NCI-H187 treated with DMSO at 0.1 percent for 48 hours (cell line): Measurements from ENCODE around the gene GBF1.

Source experiments
- DNase-seq: peaks from one replicate; lab custom pipeline; 2025; lab: John Stamatoyannopoulos, UW

GBF1 gene

GRCh38 chr10:102410429-102411073 lies 165.2 kb downstream of the GBF1 start:
- DNase-seq: no peak

DNA sequence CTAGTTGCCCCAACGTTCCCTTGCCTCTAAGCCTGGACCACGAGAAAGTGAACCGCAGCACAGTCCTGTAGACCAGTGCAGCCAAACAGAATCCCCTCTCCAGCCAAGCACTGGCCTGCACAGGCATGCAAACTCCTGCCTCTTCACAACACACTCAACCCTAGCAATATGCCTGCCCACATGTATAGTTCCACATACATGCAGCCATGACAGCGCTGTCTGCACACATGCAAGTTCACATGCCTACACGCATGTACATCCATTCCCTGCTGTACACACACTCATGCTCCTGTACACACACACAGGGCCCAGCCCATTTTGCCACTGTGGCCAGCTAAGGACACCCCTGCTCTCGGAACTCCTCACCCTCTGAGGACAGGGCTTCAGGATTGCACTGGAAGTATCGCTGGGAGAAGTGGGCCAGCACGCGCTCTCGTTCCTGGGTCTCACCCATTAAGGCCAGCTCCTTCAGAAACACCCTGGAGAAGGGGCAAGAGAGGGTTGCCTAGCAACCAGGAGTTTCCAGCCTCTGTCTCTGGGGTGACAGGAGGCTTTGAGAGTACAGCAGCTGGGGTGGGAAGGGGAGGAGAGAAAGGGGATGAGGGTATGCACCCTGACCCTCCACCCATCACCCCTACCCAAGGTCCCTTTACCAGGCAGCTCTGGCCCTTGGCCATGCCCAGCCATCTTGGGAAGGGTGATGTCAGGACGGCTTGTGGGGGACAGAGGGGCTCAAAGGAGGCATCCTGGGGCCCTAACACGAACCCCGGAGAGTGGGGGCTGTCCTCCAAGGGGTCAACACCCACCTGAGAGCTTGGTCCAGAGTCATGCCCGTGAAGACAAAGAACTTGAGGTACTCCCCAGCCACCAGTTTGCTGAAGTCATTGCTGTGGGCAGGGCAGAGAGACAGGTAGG lies 166.3 kb downstream of the GBF1 start:
- no peak for DNase-seq

- no peak for DNase-seq
Observed at GRCh38 chr10:102412293-102412692, 167.0 kb downstream of the GBF1 start.

GRCh38 chr10:102413053-102413705 lies 167.8 kb downstream of the GBF1 start:
- DNase-seq: peak; percentile 8

- no peak for DNase-seq
Observed at GRCh38 chr10:102413806-102414561, 168.7 kb downstream of the GBF1 start.

GRCh38 chr10:102414749-102415148 lies 169.4 kb downstream of the GBF1 start:
- DNase-seq: no peak

DNA sequence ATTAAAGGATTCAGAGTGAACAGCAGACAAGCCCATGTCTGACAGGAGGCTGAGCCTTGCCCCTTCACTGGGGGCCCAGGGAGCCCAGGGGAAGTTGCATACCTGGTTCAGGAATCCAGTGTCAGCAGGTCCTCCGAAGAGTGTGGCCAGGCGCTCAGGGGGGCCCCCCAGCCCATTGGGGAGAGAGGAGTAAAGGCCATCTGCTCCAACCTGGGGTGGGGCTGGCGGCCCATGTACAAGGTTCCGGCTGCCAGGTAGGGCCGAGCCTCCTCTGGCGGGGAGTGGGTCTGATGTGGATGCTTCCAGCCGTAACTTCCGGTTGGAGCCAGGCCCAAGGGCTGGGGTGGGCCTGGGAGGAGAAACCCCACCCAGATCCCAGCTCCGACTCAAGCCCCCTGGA lies 171.0 kb downstream of the GBF1 start:
- no peak for DNase-seq

DNA sequence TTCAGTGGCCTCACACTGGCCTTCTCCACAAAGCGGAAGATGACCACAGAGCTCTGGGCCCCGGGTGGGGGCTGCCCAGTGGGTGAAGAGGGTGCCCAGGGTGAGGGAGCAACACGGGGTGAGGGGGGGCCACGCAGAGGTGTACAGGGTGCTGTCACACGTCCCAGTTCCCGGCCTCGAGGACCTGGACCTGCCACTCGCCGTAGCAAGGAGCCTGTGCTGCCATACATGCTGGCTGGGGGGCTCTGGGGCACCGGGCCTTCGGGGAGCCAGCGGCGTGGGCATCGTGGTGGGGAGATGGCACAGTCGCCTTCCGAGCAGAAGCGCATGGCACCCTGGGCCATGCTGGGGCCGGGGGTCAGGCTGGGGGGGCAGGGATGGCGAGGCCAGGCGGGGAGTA lies 171.4 kb downstream of the GBF1 start:
- no peak for DNase-seq

GRCh38 chr10:102418622-102419268 lies 173.4 kb downstream of the GBF1 start, which contains the start of gene PSD:
Gene PSD, minus strand, starts transcription at chr10:102418785. Its CDS starts 1,747 bp downstream, at chr10:102417038.
- DNase-seq: no peak

GRCh38 chr10:102419269-102420180 lies 174.2 kb downstream of the GBF1 start:
- peak; percentile 9 for DNase-seq

- no peak for DNase-seq
Observed at GRCh38 chr10:102420181-102420713, 174.9 kb downstream of the GBF1 start.

GRCh38 chr10:102420714-102421506 lies 175.6 kb downstream of the GBF1 start, which contains the start of gene FBXL15:
Gene FBXL15, plus strand, starts transcription at chr10:102420836. Its CDS starts 294 bp downstream, at chr10:102421130.
- peak; percentile 58 for DNase-seq

DNA sequence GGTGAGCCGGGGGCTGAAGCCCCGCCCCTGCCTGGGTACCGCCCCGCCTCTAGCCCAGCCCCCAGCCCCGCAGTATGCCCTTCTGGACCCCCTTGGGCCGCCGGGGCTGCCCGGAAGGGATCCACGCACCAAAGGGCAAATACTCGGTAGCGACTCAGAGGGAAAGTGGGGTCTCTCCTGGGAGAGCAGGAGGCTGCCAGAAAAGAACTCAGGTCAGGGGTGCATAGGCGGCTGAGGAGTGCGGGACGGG lies 176.1 kb downstream of the GBF1 start:
- DNase-seq: no peak

- DNase-seq: no peak
Observed at GRCh38 chr10:102421757-102422512, 176.6 kb downstream of the GBF1 start.

- no peak for DNase-seq
Observed at GRCh38 chr10:102422545-102423129, 177.3 kb downstream of the GBF1 start.

GRCh38 chr10:102423372-102423968 lies 178.1 kb downstream of the GBF1 start:
- DNase-seq: no peak

GRCh38 chr10:102424145-102424544 lies 178.8 kb downstream of the GBF1 start:
- no peak for DNase-seq

- no peak for DNase-seq
Observed at GRCh38 chr10:102424916-102425315, 179.6 kb downstream of the GBF1 start.
